GM19238 (cell line): ENCODE data around the gene ZKSCAN2.

Experiments
- DNase-seq: peaks from one replicate; pipeline ENCODE4 v3.0.0; 2011; ENCODE audit warnings: low spot score; ENCODE audit not compliant: insufficient read length

ZKSCAN2 gene

DNA sequence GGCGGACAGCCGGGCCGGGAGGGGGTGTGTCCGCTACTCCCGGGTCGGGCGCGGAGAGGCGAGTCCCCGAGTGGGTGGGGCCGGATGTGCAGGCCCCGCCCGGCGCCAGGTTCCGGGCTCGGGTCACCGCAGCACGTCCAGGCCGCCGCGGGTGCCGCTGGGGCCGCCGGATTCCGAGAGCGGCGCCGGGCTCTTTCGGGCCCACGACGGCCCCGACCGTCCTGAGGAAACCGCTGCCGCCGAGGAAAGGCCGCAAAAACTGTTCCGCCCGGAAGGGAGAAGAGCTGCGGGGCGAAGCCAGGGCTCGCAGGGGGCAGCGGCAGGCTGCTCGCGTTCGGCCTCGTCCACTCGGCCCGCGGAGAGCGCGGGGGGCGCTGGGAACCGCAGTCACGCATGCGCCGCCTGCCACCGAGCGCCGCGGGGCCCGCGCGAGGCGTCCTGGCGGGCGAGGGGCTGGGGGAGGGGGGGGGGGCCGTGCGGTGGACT, at the start of gene ZKSCAN2:
TSS of gene ZKSCAN2 (minus strand) at position 376 of the 486 bp plus-strand sequence. CDS start 718 bp downstream, outside the sequence.
- DNase-seq: peak; percentile 84

- DNase-seq: no peak
These were observed 42.3 kb upstream of the ZKSCAN2 start for GRCh38 chr16:25299792-25300590.

GRCh38 chr16:25298165-25298872, 40.7 kb upstream of the ZKSCAN2 start:
- DNase-seq: no peak

DNA sequence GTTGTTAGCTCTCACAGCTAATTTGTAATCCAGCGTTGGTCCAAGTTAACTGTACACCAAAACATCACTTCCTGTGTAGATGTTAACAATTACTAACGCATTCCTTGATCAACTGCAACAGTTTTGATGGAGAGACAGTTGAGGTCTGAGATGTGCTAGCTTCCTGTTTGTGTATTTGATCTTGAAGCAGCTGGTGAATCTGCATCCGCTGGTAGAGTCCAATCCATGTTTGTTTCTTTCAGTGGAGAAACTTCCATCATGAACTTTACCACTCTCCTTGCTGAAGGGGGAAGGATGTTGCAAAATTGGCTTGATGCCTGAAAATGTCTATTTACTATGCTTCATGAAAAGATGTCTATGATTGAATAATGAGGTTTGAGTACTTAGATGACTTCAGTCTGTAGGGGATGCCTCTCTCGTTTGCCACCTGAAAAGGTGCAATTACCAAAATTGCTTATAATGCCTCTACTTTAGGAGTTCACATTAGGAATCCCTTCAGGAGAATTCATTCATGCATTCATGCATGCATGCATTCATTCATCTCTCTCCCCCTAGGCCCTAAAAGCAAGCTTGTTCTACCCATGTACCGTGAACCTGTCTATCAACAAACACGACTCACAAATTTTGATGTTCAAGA, 39.6 kb upstream of the ZKSCAN2 start:
- no peak for DNase-seq

GRCh38 chr16:25291580-25291979, 33.9 kb upstream of the ZKSCAN2 start:
- DNase-seq: no peak

DNA sequence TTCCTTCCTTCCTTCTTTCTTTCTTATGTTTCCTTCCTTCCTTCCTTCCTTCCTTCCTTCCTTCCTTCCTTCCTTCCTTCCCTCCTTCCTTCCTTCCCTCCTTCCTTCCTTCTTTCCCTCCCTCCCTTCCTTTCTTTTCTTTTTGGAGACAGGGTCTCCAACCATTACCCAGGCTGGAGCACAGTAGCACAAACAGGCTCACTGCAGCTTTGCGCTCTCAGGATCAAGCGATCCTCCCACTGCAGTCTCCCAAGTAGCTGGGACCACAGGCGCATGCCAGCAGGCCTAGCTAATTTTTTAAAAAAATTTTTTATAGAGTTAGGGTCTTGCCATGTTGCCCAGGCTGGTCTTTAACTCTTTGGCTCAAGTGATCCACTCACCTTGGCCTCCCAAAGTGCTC, 31.8 kb upstream of the ZKSCAN2 start:
- DNase-seq: no peak

- DNase-seq: no peak
These were observed 21.8 kb upstream of the ZKSCAN2 start for GRCh38 chr16:25279491-25279890.

- no peak for DNase-seq
These were observed 13.8 kb upstream of the ZKSCAN2 start for GRCh38 chr16:25271421-25271820.

- DNase-seq: no peak
These were observed 12.9 kb upstream of the ZKSCAN2 start for GRCh38 chr16:25270577-25270976.

DNA sequence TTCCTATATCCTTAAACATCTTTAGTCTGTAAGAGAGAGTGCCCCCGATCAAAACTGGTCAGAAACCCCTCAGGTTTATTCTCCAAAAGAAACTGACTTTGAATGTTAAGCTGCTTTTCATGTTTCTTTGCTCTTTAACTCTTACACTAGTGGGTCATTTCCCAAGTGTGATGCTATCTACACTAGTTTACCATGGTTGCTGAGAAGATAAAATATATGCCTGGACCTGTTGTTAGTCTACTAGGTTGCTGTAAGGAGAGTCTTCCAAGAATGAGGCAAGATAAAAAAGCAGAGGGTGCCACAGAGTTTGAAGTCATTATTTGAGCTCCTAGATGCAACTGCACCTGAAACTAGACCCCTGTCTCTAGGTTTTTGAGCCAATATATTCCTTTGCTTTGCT, 12.2 kb upstream of the ZKSCAN2 start:
- DNase-seq: no peak

DNA sequence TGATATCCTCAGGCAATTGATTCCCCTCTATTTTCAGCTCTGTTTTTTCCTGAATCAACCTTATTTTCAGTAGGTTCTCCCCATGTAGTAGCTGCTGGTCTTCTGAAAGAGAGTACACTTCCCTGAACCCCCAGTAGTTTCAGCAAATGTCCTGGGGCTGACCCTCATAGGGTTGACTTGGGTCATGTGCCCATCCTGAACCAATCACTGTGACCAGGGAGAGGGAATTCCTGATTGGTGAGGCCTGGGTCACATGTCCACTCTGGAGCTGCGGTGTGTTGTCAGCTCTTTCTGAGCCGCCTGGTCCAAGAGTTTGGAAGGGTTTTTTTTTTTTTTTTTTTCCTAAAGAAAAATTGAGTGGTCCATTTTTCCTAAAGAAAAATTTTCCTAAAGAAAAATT, 8.3 kb upstream of the ZKSCAN2 start:
- no peak for DNase-seq

DNA sequence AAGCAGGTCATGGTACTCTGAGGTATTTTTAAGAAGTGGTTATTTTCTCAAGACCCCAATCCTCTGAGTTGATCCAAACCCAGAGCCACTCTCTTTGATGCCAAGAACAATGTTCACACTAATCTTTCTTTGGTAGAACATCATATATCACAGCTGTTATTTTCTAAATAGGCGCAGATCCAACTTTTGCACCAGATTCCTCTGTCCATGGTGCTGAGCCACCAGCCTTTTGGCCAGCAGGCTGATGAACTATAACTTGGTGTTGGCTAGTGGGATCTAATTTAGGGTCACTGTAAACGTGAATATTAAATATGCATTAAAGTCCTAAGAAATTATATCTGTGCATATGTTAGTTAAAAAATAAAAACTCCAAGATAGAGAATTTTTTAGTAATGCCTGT, 7.0 kb upstream of the ZKSCAN2 start:
- DNase-seq: no peak

GRCh38 chr16:25260416-25260815, 2.8 kb upstream of the ZKSCAN2 start:
- no peak for DNase-seq

DNA sequence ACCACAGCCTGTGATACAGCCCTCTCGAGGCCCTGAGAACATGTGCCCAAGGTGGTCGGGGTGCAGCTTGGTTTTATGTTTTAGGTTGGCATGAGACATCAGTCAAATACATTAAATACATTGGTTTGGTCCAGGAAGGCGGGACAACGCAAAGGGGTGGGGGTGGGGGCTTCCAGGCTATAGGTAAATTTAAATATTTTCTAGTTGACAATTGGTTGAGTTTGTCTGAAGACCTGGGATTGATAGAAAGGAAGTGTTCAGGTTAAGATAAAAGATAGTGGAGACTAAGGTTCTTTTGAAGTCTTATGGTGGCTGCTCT, 1.2 kb upstream of the ZKSCAN2 start:
- no peak for DNase-seq

- peak; percentile 71 for DNase-seq
These were observed 563 bp upstream of the ZKSCAN2 start for GRCh38 chr16:25257956-25258860.

- no peak for DNase-seq
These were observed 763 bp downstream of the ZKSCAN2 start for GRCh38 chr16:25256695-25257469.

- DNase-seq: no peak
These were observed 4.3 kb downstream of the ZKSCAN2 start for GRCh38 chr16:25253322-25253721.

GRCh38 chr16:25250467-25250866, 7.2 kb downstream of the ZKSCAN2 start:
- DNase-seq: no peak

DNA sequence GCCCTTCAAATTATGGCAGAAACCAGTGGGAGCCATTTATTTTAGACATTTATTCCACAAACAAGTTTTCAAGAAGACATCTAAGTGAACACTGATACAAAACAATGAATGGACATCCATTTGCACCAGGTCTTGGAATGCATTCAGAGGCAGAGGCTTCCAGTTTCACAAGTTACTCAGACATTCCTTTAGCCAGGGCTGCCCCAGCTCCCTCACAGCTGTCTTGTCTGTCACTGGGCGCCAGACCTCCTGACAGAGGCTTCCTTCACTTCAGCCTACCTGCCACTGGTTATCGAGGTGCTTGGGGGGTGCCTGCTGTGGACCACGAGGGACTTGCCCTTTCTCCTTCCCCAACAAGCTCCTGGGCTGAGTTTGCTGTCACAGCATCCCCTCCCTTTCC, 21.7 kb downstream of the ZKSCAN2 start:
- DNase-seq: no peak

GRCh38 chr16:25228372-25228771, 29.3 kb downstream of the ZKSCAN2 start:
- DNase-seq: no peak
